ENCODE results near the gene GRK5.

Gene GRK5

GRCh38 chr10:119296703-119297102 lies 89.3 kb downstream of the GRK5 start:
- H3K9ac ChIP-seq (ENCODE audit: low read length): no peak overlapping the region
- H3K27ac ChIP-seq (ENCODE audit: low read length): no peak overlapping the region
- H3K27me3 ChIP-seq (ENCODE audit: control insufficient read depth, insufficient read depth, low read length): peaks cover under 1% of the 10 kb centered on the region
- H3K4me3 ChIP-seq (ENCODE audit: low read length): no peak overlapping the region
- H3K4me1 ChIP-seq (ENCODE audit: control insufficient read depth, low read depth, low read length): no peaks in the 10 kb centered on the region
- no peaks in the 10 kb centered on the region for H3K36me3 ChIP-seq (ENCODE audit: control insufficient read depth, low read depth, low read length)
- no peaks in the 10 kb centered on the region for H3K9me3 ChIP-seq (ENCODE audit: control insufficient read depth, low read depth, low read length)

DNA sequence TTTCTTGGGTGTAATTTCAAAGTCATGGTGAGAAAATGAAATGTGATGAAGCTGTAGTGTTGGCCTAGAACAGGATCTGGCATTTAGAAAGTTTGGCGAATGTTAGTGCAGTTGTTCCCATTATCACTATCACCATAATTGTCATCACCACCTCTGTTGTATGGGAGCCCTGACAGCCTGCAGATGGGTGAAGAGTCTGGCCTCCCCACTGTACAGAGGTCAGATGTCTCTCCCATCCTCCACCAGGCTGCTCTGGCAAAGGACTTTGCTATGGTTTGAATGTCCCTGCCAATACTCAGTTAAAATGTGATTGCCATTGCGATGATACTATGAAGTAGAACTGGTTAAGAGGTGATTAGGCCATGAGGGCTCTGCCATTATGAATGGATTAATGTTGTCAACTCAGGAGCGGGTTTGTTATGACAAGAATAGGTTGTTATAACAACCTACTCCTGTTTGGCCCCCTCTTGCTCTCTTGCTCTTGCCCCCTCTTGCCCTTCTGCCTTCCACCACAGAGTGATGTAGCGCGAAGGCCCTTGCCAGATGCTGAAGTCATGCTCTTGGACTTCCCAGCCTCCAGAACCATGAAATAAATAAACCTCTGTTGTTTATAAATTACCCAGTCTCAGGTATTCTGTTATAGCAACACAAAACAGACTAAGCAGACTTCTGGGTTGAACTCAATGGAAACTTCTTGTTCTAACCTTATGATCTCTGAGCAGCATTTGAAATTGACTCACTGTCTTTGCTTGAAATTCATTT lies 90.0 kb downstream of the GRK5 start:
- Histone ChIP-seq H3K36me3 (ENCODE audit: control insufficient read depth, low read depth, low read length) (no peaks in the 10 kb centered on the region), H3K27ac (ENCODE audit: low read length) (no peak overlapping the region), H3K27me3 (ENCODE audit: control insufficient read depth, insufficient read depth, low read length) (no peaks in the 10 kb centered on the region), H3K9ac (ENCODE audit: low read length) (no peak overlapping the region), H3K4me1 (ENCODE audit: control insufficient read depth, low read depth, low read length) (no peaks in the 10 kb centered on the region), H3K4me3 (ENCODE audit: low read length) (no peak overlapping the region), H3K9me3 (ENCODE audit: control insufficient read depth, low read depth, low read length) (no peaks in the 10 kb centered on the region)

DNA sequence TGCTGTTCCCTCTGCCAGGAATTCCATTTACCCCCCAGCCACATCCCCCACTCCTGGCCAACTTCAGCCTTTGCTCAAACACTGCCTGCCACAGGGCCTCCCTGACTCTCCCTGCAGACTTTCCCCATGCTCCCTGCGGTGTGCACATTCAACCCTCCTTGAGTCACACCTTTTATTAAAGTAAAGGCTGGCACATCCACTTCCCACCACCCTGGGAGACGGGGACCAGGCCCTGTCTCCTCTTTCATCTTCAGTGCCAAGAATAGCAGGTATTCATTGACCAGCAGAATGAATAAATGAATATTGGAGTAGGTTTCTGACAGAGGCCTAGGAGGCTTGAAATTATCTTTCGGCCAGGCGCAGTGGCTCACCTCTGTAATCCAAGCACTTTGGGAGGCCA lies 91.4 kb downstream of the GRK5 start:
- Histone ChIP-seq H3K4me1 (ENCODE audit: control insufficient read depth, low read depth, low read length) (no peaks in the 10 kb centered on the region), H3K27me3 (ENCODE audit: control insufficient read depth, insufficient read depth, low read length) (no peaks in the 10 kb centered on the region), H3K9ac (ENCODE audit: low read length) (no peak overlapping the region), H3K9me3 (ENCODE audit: control insufficient read depth, low read depth, low read length) (no peaks in the 10 kb centered on the region), H3K36me3 (ENCODE audit: control insufficient read depth, low read depth, low read length) (no peaks in the 10 kb centered on the region), H3K27ac (ENCODE audit: low read length) (no peak overlapping the region), H3K4me3 (ENCODE audit: low read length) (no peak overlapping the region)

DNA sequence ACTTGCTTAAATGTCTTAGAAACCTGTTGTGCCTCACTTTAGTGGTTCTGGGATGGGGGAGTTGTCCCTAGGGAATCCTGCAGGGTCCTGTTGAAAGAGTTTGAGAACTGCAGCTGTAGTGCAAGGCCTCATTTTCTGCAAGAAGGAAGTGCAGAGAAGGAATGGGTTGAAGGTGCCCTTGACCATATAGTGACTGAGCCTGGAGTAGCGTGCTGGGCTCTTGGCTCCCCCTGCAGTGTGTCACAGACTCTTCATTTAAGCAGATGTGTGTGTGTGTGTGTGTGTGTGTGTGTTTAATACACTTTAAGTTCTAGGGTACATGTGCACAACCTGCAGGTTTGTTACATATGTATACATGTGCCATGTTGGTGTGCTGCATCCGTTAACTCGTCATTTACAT lies 92.2 kb downstream of the GRK5 start:
- H3K9ac ChIP-seq (ENCODE audit: low read length): no peak overlapping the region
- H3K9me3 ChIP-seq (ENCODE audit: control insufficient read depth, low read depth, low read length): no peaks in the 10 kb centered on the region
- no peak overlapping the region for H3K4me3 ChIP-seq (ENCODE audit: low read length)
- H3K27ac ChIP-seq (ENCODE audit: low read length): no peak overlapping the region
- H3K4me1 ChIP-seq (ENCODE audit: control insufficient read depth, low read depth, low read length): no peaks in the 10 kb centered on the region
- no peaks in the 10 kb centered on the region for H3K36me3 ChIP-seq (ENCODE audit: control insufficient read depth, low read depth, low read length)
- H3K27me3 ChIP-seq (ENCODE audit: control insufficient read depth, insufficient read depth, low read length): no peaks in the 10 kb centered on the region

- no peak overlapping the region for H3K9ac ChIP-seq (ENCODE audit: low read length)
- H3K4me3 ChIP-seq (ENCODE audit: low read length): no peak overlapping the region
- no peak overlapping the region for H3K27ac ChIP-seq (ENCODE audit: low read length)
- H3K9me3 ChIP-seq (ENCODE audit: control insufficient read depth, low read depth, low read length): no peaks in the 10 kb centered on the region
- H3K4me1 ChIP-seq (ENCODE audit: control insufficient read depth, low read depth, low read length): no peaks in the 10 kb centered on the region
- no peaks in the 10 kb centered on the region for H3K36me3 ChIP-seq (ENCODE audit: control insufficient read depth, low read depth, low read length)
- H3K27me3 ChIP-seq (ENCODE audit: control insufficient read depth, insufficient read depth, low read length): no peaks in the 10 kb centered on the region
Measured at GRCh38 chr10:119301397-119301796, 94.0 kb downstream of the GRK5 start.

GRCh38 chr10:119302172-119302571 lies 94.8 kb downstream of the GRK5 start:
- no peaks in the 10 kb centered on the region for H3K4me1 ChIP-seq (ENCODE audit: control insufficient read depth, low read depth, low read length)
- H3K9ac ChIP-seq (ENCODE audit: low read length): no peak overlapping the region
- H3K4me3 ChIP-seq (ENCODE audit: low read length): no peak overlapping the region
- H3K9me3 ChIP-seq (ENCODE audit: control insufficient read depth, low read depth, low read length): no peaks in the 10 kb centered on the region
- no peaks in the 10 kb centered on the region for H3K36me3 ChIP-seq (ENCODE audit: control insufficient read depth, low read depth, low read length)
- no peak overlapping the region for H3K27ac ChIP-seq (ENCODE audit: low read length)
- no peaks in the 10 kb centered on the region for H3K27me3 ChIP-seq (ENCODE audit: control insufficient read depth, insufficient read depth, low read length)

GRCh38 chr10:119302591-119303253 lies 95.4 kb downstream of the GRK5 start:
- H3K36me3 ChIP-seq (ENCODE audit: control insufficient read depth, low read depth, low read length): no peaks in the 10 kb centered on the region
- no peak overlapping the region for H3K27ac ChIP-seq (ENCODE audit: low read length)
- no peaks in the 10 kb centered on the region for H3K27me3 ChIP-seq (ENCODE audit: control insufficient read depth, insufficient read depth, low read length)
- no peaks in the 10 kb centered on the region for H3K9me3 ChIP-seq (ENCODE audit: control insufficient read depth, low read depth, low read length)
- no peak overlapping the region for H3K9ac ChIP-seq (ENCODE audit: low read length)
- H3K4me3 ChIP-seq (ENCODE audit: low read length): no peak overlapping the region
- no peaks in the 10 kb centered on the region for H3K4me1 ChIP-seq (ENCODE audit: control insufficient read depth, low read depth, low read length)

GRCh38 chr10:119303886-119304285 lies 96.5 kb downstream of the GRK5 start:
- Histone ChIP-seq H3K27ac (ENCODE audit: low read length) (no peak overlapping the region), H3K9ac (ENCODE audit: low read length) (no peak overlapping the region), H3K36me3 (ENCODE audit: control insufficient read depth, low read depth, low read length) (no peaks in the 10 kb centered on the region), H3K4me1 (ENCODE audit: control insufficient read depth, low read depth, low read length) (no peaks in the 10 kb centered on the region), H3K4me3 (ENCODE audit: low read length) (no peak overlapping the region), H3K27me3 (ENCODE audit: control insufficient read depth, insufficient read depth, low read length) (no peaks in the 10 kb centered on the region), H3K9me3 (ENCODE audit: control insufficient read depth, low read depth, low read length) (no peaks in the 10 kb centered on the region)

- Histone ChIP-seq H3K4me1 (ENCODE audit: control insufficient read depth, low read depth, low read length) (no peaks in the 10 kb centered on the region), H3K36me3 (ENCODE audit: control insufficient read depth, low read depth, low read length) (no peaks in the 10 kb centered on the region), H3K4me3 (ENCODE audit: low read length) (no peak overlapping the region), H3K27me3 (ENCODE audit: control insufficient read depth, insufficient read depth, low read length) (no peaks in the 10 kb centered on the region), H3K27ac (ENCODE audit: low read length) (no peak overlapping the region), H3K9ac (ENCODE audit: low read length) (no peak overlapping the region), H3K9me3 (ENCODE audit: control insufficient read depth, low read depth, low read length) (no peaks in the 10 kb centered on the region)
Measured at GRCh38 chr10:119304541-119304940, 97.2 kb downstream of the GRK5 start.

- H3K4me1 ChIP-seq (ENCODE audit: control insufficient read depth, low read depth, low read length): no peaks in the 10 kb centered on the region
- no peak overlapping the region for H3K27ac ChIP-seq (ENCODE audit: low read length)
- no peak overlapping the region for H3K9ac ChIP-seq (ENCODE audit: low read length)
Measured at GRCh38 chr10:119305860-119306513, 98.6 kb downstream of the GRK5 start.

DNA sequence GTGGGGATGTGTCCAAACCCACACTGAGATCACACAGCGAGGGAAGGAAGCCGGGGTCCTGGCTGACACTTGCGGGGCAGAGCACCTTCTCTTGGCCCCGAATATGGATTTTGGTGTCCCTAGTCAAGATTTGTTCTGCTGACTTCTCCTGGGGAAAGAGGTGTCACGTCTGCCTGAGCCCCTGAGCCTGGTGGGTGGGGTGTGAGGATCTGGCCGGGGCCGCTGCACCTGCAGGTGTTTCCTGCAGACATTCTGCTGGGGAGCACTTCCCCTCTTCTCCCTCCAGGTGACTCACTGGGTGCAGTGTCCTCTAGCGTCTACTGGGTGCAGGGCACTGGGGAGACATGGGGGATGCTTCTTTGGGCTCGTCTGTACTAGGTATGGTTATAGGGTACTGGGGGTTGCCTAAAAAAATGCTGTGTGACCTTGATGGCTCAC lies 99.2 kb downstream of the GRK5 start:
- Histone ChIP-seq H3K36me3 (ENCODE audit: control insufficient read depth, low read depth, low read length) (no peaks in the 10 kb centered on the region), H3K4me3 (ENCODE audit: low read length) (no peak overlapping the region), H3K9ac (ENCODE audit: low read length) (no peak overlapping the region), H3K4me1 (ENCODE audit: control insufficient read depth, low read depth, low read length) (no peaks in the 10 kb centered on the region), H3K27me3 (ENCODE audit: control insufficient read depth, insufficient read depth, low read length) (no peaks in the 10 kb centered on the region), H3K27ac (ENCODE audit: low read length) (no peak overlapping the region), H3K9me3 (ENCODE audit: control insufficient read depth, low read depth, low read length) (no peaks in the 10 kb centered on the region)

More at GRCh38 chr10:119305860-119306513, 98.6 kb downstream of the GRK5 start:
- no peaks in the 10 kb centered on the region for H3K27me3 ChIP-seq (ENCODE audit: control insufficient read depth, insufficient read depth, low read length)
- H3K9me3 ChIP-seq (ENCODE audit: control insufficient read depth, low read depth, low read length): no peaks in the 10 kb centered on the region
- no peak overlapping the region for H3K4me3 ChIP-seq (ENCODE audit: low read length)
- H3K36me3 ChIP-seq (ENCODE audit: control insufficient read depth, low read depth, low read length): no peaks in the 10 kb centered on the region
